Hepatocyte (in vitro differentiated cells): ENCODE results near the gene C3orf20.

ENCODE experiments used
- CTCF ChIP-seq: fragments of 200-600 bp; sonication (generic); IDR thresholded peaks from 2 replicates; pipeline ENCODE4 v1.5.1; 2016; ENCODE audit warnings: antibody characterized with exemption, mild to moderate bottlenecking; ENCODE audit not compliant: poor library complexity
- EZH2 ChIP-seq: fragments of 200-600 bp; sonication (generic); IDR thresholded peaks from 2 replicates; pipeline ENCODE4 v1.6.1; 2016; ENCODE audit warnings: antibody characterized with exemption, mild to moderate bottlenecking, borderline replicate concordance

GRCh38 chr3:14630404-14631100 is 44.4 kb upstream of the C3orf20 start:
- TF ChIP-seq EZH2 (no peak), CTCF (no peak)
